HG02884 (cell line): ENCODE measurements around the gene RNF10.
"Not testable (repeated sequence)": the region's sequence is repeated elsewhere in the genome, so short reads cannot be mapped to it uniquely, and the experiment has no call there.

ENCODE experiments used
- ATAC-seq: cut with Tn5 transposase; IDR thresholded peaks from one replicate; pipeline ENCODE4 v1.9.1; 2021; ENCODE audit warnings: mild to moderate bottlenecking, moderate library complexity; ENCODE audit not compliant: unreplicated experiment

RNF10 gene

DNA sequence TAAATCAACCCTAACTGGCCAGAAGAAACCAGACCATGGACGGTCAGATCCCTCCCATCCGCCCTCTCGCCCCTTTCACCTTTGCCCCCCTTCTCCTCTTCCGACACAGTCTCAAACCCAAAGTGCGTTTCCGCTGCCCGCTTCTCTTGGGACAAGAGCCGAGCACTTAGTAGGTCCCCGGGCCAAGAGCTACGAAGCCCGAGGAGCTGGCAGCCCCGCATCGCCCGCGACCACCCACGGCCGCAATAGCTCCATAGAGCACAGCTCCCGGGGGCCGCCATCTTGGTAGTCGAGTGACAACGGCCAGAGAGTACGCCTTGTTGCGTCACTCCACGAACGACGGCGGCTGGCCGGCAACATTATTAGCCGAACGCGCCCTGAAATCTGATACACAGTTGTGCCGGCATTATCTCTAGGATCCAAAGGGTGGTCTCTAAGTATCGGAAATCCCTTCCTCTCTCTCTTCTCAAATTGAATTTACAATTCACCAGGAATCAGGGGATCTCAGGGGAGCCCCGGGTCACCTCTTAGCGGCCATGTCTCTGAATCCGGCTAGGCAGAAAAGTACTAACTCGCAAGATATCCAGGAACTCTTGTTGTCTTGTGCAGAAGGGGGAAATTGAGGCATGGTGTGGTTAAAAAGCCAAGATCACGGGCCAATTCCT is 5.2 kb upstream of the RNF10 start, which contains the start of gene COQ5:
Gene COQ5 (minus strand): TSS at position 298 of the 665 bp plus-strand sequence. CDS start 17 bp downstream, at position 281.
- ATAC-seq: peak; percentile 67

DNA sequence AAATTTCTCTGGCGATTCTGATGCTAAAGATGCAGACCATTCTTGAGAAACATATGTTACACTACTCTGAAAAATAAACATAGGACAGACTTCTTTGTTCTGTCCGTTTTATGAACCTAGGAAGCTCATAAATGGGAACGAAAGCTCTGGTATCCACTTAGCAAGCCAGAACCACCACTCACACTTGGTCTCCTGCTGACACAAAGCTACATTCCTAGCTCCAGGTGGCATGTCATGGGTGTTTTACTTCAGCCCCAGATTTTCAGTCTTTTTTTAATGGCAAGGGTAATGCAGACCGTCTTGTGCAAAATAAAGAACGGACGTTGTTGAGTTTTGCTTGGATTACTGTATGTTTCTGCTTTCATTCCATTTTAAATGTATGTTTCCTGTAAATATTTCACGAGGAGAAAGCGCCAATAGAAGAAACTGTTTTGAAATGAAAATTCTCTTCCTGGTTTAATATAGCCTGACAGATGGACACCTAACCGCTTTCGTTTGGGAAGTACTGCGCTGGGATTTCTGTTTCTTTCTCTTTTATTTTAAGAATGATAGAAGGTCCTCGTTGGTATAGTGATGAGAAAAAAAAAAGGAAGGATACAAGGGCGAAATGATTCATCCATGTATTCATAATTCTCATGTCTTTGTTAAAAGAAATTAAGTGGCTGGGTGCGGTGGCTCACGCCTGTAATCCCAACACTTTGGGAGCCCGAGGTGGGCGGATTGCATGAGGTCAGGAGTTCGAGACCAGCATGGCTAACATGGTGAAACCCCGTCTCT is 4.3 kb upstream of the RNF10 start:
- no peak for ATAC-seq

DNA sequence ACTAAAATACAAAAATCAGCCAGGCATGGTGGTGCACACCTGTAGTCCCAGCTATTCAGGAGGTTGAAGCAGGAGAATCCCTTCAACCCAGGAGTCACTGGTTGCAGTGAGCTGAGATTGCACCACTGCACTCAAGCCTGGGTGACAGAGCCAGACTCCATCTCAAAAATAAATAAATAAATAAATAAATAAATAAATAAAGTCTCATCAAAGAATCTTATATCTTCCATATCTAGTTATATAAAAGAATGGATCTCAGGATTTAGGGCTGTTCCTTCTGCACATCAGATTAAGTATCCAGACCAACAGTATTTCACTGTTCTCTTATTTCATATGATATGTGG is 3.8 kb upstream of the RNF10 start:
- not testable (repeated sequence) for ATAC-seq

DNA sequence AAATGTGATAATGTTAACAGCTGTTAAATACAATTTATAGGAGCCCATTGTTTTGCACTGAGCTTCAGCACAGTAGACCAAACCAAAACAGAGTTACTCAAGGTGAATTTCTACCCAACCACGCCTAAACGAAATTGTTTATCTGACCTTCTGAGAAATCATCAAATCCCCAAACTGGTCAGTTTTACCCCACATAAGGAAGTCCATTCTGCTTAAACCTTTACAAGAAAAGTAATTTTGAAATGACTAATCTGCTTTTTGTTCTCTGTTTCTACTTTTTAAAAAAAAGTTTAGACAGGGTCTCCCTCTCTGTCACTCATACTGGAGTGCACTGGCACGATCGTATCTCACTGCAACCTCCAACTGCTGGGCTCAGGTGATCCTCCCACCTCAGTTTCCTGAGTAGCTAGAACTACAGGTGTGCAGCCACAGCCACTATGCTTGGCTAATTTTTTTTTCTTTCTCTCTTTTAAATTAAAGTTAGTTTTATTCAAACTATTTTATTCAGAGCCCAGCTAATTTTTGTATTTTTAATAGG is 1.4 kb upstream of the RNF10 start:
- ATAC-seq: no peak

DNA sequence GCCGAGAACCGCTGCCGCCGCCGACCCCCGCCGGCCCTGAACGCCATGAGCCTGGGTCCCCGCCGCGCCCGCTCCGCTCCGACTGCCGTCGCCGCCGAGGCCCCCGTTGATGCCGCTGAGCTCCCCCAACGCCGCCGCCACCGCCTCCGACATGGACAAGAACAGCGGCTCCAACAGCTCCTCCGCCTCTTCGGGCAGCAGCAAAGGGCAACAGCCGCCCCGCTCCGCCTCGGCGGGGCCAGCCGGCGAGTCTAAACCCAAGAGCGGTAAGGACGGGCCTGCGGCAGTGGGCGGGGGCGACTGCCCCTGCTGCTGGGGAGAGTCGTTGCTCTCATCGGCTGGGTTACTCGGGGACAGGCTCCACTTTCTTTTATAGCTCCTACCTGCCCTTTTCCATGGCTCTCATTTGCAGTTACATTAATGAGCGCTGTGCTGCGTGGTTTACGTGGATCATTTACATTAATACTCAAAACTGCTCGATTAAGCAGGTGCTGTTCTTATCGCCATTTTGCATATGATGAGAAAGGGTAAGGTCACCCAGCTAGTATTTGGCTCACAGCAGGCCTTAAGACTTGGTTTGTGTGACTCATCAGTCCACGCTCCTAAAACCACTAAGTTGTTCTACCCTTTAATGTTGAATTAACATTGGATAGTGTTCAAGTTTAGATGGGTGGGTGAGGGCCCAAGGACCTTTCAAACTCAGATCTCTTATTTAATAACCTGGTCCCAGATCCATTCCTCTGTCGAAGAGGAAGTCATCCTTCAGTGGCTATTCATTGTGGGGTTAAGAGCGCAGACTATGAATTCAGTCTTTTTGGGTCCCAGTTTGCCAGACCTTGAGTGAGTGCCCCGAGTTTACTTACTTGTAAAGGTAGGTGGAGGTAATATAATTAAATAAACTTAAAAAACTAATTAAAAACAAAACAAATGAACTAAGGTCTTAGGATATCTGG is 823 bp downstream of the RNF10 start:
- peak; percentile 34 for ATAC-seq

DNA sequence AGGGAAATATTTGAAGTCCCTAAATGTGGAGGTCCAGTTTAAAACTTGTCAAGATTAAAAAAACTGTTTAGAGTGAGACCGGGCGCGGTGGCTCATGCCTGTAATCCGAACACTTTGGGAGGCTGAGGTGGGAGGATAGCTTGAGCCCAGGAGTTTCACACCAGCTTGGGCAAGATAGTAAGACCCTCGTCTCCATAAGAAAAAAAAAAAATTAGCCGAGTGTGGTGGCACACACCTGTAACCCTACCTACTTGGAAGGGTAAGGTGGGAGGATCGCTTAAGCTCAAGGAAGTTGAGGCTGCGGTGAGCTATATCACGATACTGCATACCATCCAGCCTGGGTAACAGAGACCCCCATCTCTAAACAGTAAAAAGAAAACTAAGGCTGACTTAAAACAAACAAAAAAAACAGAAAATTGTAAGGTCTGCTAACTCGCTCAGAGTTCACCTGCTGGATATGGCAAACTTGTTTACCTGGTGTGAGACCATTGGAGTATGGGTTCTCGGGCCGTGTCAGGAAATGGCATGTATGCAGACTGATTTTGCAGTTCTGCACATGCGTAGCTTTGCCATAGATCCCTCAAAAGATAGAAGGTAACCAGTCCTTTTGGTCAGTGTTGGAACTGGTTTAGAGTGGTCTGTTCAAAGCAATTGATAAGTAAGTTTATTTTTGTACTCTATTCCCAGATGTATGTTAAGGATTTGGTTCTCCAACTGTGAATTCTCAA is 2.1 kb downstream of the RNF10 start:
- no peak for ATAC-seq

DNA sequence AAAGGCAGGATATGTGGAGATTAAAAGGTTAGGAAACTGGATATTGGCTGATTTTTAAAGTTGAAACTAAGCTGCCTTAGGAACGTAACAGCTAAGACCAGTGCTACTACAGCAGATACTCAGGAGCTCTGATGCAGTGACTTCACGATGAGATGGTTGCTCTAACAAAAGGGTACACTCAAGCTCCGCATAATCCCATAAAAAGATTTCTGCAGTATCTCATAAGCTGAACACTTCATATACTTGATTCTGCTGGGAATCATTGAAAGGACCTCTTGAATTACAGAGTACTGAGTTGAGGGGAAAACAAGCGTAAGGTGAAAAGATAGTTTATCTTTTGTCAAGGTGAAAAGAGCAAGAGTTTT is 3.7 kb downstream of the RNF10 start:
- no peak for ATAC-seq

DNA sequence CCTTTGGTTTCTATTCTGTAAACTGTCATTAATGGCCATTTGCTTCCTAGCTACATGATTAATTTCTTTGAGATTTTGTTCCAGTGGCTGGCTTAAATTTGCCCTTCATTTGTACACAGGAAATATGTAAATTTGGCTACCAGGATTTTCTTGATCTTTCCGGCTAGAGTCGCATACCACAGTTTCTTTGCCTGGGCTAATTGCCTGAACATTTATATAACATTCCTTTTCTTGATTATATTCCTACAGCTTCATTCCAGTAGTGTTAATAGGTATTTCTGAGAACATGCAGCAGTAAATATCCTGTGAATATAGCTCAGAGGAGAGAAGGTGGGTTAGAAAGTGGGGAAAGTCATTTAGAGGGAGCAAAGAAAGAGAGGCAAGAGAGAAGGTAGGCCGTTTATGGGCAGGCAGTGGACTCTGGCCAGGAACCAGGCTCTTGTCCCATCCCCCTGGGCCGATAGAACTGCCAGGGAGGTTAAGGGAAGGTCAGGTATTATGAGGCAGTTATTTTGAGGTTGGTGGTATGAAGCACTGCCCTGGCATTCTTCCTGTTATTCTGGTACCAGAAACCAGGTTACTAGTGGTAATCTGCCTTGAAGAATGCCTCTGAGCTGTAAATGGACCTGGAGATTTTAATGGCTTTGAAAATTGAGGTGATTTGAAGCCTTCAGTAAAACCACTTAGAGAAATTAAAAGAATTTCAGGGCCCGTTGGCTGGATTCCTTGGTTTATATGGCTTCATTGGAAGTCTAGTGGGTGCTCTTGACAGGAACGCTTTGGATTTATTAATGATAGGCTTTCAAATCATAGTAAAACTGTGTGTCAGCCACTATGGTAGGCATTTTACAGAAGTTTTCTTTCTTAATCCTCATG is 4.4 kb downstream of the RNF10 start:
- no peak for ATAC-seq

DNA sequence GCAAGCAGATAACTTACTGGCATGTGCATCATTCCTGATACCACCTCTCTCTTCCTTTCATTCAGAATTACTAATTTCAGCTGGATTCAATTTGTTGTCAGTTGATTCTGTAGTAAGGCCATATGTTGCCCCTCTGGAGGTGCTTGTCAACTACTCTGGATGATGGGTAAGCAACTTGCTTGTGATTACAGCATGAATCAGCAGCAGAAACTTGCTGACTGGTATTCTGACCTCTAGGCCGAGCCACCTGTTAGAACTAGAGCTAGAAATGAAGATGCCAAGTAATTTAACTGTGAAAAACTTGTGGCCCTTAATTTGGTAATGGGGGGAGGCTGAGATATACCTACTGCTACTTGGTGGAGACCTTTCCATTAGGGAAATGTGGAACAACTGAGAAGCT is 5.1 kb downstream of the RNF10 start:
- ATAC-seq: no peak

DNA sequence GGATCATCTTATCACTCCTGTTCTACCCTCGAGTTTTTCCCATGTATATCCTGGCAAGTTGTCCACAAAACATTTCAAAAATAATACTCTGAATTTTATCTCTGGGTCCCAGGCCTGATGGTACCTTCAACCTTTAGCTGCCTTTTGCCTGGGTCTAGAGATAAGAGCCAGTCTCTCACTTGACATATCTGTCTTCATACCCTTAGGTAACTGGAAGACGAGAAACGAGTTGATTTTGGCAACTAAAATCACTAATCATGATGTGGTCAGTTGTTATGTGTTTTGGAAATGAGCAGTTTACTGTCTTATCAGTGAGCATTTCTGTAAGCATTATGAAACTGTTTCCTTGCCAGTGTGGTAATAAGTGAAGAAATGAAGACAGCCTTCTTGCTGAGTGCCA is 6.3 kb downstream of the RNF10 start:
- ATAC-seq: no peak

DNA sequence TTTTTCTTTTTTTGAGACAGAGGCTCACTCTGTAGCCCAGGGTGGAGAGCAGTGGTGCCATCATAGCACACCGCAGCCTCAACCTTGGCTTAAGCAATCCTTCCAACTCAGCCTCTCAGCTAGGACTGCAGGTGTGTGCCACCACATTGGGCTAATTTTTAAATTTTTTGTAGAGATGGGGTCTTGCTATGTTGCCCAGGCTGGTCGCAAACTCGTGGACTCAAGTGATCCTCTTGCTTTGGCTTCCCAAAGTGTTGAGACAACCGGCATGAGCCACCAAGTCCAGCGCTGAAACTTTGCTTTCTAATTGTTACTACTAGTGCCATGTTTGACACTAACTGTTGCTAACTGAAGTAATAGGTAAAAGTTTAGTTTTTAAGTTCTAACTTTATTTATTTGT is 8.0 kb downstream of the RNF10 start:
- ATAC-seq: no peak

DNA sequence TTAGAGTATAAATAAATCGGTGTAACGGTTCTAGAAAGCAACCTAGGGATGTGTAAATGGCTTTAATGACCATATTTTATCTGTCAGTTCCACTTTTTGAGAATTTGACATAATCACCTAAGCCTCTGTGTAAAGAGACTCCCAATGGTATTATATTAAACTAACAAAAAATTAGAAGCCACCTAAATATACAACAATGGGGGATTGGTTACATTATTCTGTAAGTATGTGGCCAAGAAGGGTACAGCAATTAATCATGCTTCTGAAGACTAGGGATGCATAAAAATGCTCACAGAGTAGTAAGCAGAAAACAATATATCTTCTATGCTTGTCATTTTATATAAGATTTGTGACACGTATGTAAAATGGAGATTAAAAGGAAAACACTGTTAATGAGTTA is 10.5 kb downstream of the RNF10 start:
- no peak for ATAC-seq

DNA sequence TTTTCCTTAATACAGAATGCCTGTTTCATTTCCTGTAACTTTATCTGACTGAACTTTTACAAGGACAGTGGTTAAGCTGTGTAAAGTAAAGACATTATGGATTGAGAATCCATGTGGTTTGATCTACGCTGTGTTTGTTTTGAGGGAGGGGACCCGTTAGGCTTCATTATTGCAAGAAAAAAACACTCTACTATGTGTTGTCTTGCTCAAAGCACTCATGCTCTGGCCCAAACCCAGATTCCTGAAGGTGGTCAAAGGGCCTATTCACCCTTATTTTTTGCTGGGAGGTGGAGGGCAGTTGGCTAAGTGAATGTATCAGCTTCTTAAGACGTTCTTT is 11.9 kb downstream of the RNF10 start:
- no peak for ATAC-seq

DNA sequence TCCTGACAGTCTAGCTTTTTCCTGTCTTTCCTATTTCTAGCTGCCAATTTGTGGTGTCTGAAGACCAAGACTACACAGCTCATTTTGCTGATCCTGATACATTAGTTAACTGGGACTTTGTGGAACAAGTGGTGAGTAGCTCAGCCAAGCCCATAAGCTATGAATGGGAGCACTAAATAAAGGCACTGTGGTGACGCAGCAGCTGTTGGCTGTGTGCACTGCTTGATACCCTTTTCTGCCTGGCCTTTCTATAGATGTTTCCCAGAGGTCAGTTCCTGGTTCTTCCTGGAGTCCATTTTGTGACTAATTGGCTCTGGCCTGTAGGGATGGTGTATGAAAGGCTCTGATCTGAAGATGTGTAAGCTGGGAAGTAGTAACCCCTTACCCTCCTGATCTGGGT is 20.5 kb downstream of the RNF10 start:
- no peak for ATAC-seq

DNA sequence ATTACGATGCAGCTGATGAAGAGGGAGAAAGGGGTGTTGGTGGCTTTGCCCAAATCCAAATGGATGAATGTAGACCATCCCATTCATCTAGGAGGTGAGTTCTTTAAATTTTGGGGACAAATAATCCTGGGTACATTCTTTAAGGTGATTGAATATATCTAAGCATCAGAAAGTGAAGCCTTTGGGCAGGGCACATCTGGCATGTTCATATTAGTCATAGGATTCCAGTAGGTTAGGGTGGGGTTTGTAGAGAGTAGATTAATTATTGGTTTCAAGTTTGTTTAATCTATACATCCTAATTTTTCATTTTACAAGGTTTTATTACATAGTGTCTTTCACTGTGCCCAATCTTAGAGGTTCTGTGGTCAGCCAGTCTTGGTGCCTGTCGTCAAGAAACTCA is 23.4 kb downstream of the RNF10 start:
- no peak for ATAC-seq

DNA sequence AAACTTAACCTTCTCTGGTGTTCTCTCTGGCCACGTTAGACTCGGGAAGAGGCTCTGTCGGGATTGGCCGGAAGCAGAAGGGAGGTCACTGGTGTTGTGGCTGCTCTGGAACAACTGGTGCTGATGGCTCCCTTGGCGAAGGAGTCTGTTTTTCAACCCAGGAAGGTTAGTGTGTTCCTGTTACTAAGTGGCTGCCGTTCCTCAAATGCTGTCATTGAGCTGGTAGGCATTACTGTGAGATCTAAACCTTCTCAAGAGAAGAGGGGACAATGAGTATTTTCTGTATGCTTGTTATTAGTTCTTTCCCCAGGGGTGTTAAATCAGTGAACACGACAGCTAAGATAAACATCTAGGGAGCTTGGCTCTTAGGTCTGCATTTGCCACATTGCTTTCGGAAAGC is 28.8 kb downstream of the RNF10 start:
- no peak for ATAC-seq

DNA sequence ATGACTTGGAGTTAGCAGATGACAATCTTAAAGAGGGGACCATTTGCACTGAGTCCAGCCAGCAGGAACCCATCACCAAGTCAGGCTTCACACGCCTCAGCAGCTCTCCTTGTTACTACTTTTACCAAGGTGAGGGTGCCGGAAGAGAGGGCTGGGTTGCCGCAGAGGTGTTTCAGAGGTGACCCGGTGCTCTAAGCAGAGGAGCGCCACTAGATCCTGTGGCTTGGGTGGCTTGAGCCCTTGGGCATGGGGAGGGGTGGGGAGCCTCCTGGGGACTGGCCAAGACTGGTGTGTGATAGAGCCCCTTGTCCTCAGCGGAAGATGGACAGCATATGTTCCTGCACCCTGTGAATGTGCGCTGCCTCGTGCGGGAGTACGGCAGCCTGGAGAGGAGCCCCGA is 29.3 kb downstream of the RNF10 start:
- ATAC-seq: no peak

DNA sequence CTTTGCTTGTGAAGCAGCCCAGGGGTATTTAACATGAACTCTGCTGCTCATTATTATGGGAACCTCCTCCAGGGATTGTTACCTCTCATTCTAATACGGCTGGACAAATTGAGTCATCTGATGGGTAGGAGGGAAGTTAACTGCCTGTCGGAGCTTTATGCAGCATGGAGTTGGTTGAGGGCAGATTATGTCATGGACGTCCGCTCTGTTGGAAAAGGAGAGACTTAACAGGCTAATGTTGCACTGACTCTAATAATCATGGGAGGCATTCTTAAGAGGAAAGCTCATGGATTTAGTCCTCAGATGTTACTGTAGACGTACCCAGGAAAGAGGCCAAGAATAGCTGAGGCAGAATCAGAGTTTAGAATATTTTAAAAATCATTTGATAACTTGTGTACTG is 37.1 kb downstream of the RNF10 start:
- no peak for ATAC-seq

DNA sequence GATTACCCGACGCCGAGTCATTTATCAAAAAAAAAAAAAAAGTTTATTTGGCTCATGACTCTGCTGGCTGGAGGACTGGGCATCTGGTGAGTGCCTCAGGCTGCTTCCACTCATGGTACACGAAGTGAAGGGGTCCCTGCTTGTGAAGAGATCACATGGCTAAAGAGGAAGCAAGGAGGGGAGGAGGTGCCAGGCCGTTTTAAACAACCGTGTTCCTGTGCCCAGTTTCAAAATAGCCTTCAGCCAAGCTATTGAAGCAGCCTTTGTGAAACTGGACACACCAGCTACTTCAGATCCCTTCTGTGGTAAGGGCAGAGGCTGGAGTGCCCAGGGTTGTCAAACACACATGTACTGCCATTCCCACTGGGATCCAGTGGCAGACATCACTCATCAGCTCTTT is 39.4 kb downstream of the RNF10 start:
- no peak for ATAC-seq

DNA sequence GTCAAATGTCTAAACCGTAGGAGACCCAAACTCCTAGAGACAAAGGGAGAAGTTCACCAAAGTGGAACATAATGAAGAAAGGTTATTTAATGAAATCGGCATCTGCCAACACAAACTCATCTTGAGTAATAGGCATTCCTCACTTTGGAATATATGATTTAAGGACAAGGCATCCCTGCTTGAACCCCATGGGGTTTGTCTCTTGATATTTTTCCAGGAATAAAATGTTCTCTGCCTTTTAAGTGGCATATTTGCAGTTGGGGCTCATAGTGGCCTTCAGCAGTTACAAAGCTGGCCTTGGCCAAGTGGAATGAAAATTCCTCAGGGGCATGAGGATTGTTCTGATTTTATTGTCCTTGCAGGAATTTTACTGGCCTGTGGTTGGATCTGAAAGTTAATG is 40.0 kb downstream of the RNF10 start:
- ATAC-seq: no peak
